NCI-H1417 treated with DMSO at 0.1 percent for 48 hours (cell line): ENCODE data around the gene NANOS1.

Experiments
- DNase-seq: peaks from one replicate; lab custom pipeline; 2025; lab: John Stamatoyannopoulos, UW

The NANOS1 gene, protein sequence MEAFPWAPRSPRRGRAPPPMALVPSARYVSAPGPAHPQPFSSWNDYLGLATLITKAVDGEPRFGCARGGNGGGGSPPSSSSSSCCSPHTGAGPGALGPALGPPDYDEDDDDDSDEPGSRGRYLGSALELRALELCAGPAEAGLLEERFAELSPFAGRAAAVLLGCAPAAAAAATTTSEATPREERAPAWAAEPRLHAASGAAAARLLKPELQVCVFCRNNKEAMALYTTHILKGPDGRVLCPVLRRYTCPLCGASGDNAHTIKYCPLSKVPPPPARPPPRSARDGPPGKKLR

DNA sequence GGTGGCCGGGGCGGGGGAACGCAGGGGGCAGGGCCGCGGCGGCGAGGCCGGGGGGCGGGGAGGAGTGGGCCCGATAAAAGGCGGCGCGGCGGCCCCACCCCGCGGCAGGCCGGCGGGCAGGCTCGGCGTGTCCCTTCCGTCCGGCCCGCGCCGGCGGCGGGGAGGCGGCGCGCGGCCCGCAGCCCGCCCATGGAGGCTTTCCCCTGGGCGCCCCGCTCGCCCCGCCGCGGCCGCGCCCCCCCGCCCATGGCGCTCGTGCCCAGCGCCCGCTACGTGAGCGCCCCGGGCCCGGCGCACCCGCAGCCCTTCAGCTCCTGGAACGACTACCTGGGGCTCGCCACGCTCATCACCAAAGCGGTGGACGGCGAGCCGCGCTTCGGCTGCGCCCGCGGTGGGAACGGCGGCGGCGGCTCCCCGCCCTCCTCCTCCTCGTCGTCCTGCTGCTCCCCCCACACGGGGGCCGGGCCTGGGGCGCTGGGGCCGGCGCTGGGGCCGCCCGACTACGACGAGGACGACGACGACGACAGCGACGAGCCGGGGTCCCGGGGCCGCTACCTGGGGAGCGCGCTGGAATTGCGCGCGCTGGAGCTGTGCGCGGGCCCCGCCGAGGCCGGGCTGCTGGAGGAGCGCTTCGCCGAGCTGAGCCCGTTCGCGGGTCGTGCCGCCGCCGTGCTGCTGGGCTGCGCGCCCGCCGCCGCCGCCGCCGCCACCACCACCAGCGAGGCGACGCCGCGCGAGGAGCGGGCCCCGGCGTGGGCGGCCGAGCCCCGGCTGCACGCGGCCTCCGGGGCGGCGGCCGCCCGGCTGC is at the start of gene NANOS1:
TSS of gene NANOS1 (plus strand) at position 102 of the 808 bp plus-strand sequence. CDS start at position 190, 88 bp downstream.
- no peak for DNase-seq

DNA sequence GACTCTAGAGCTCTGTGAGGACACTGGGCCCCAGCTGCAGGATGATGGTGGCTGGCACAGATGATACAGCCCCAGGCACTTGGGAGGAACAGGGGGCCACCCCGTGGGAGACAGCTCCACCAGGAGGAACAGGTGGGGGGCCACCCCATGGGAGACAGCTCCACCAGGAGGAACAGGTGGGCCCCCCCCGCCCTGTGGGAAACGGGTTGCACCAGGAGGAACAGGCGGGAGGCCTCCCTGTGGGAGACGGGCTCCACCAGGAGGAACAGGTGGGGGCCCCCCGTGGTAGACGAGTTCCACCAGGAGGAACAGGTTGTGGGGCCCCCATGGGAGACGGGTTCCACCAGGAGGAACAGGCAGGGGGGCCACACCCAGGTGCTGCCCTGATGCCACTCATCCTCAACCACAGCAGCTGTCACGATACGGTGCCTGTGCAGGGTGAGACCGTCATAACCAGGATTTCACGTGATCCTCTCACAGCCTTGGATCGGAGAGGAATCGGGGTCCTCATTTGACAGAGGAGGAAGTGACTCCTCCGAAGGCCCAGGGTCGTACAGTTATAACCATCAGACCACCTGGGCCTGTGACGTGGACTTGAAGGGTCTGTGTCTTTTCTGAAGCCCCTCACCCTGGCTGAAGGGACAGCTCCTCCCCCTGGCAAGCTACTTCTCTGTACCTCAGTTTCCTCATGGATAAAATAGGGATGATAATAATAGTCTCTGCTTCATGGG is 49.2 kb upstream of the NANOS1 start:
- no peak for DNase-seq

DNA sequence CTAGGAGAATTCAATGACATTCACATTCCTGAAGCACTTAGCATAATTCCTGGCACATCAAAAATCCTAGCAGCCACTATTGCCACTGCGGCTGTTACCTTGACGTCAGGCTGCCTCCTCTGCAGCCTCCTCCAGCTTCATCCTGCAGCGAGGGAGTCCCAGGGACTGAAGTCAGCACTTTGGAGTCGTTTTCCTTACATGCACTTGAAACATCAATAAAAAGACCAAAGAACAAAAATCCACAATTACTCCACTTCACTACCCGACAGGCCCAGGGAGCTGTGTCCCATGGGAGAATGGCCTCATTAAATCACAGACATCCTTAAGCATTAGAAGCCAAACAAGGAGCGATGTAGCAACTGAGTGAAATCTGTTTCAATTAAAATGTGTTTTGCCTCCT is 48.6 kb upstream of the NANOS1 start:
- no peak for DNase-seq

DNA sequence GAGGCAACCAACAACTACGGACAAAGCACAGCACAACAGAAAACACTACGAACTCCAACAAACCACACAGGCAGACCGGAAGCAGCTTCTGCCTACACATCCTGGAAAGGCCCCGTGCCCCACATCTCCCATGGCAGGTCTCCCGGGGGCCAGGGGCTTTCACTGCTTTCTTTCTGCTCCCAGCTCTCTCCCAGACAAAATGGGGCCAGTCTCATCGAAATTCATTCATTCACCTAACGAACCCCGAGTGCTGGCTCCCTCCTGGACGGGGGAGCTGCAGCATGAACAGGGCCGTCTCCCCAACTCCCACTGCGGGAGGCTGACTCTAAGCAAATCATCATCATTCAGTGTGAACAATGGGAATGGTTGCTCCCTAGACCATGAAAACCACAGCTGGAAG is 47.6 kb upstream of the NANOS1 start:
- no peak for DNase-seq

DNA sequence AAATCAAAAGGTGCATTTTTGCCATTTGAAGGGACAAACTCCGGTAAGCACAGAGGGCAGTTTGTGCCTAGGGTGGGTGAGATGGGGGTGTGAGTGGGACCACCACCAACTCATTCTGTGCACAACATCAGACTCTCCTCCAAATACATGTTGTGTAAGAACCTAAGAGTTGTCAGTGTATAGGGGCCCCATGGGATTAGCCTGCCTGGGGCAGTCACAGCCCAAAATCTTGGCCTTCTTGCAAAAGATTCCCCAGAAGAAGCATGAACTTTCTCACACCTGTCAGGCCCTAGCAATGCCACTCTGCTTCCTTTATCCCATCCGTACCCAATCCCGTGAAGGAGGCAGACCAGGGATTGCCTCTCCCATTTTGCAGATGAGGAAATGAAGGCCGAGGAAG is 47.1 kb upstream of the NANOS1 start:
- DNase-seq, result no peak

DNA sequence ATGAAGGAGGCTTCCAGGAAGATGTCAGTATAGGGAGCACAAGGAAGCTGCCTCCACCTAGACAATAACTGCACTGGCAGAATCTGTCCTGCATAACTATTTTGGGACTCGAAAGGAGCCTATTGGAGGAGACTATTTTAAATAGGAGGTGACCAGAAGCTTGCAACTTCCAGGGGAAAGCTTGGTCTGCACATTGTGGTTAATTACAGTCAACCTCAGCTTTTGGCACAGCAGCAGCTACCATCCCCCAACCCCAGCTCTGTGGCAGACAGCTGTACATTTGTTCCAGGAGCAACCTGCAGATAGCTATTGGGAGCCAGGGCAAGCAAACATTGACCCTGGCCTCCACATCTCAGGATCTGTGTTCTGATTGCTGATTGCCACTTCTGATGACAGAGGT is 46.3 kb upstream of the NANOS1 start:
- DNase-seq, result no peak

DNA sequence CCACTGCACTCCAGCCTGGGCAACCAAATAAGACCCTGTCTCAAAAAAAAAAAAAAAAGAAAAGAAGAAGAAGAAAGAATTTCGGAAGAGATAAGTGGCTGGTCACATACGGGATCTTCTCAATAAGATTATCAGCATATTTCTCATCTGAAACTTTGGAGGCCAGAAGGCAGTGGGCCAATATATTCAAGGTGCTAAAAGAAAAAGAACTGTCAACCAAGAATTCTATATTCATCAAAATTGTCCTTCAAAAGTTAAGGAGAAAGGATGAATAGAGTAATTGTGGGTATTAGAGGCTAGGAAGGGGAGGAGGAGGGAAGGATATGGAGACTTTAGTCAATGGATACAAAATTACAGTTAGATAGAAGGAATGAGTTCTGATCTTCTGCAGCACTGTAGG is 43.9 kb upstream of the NANOS1 start:
- DNase-seq, result no peak

DNA sequence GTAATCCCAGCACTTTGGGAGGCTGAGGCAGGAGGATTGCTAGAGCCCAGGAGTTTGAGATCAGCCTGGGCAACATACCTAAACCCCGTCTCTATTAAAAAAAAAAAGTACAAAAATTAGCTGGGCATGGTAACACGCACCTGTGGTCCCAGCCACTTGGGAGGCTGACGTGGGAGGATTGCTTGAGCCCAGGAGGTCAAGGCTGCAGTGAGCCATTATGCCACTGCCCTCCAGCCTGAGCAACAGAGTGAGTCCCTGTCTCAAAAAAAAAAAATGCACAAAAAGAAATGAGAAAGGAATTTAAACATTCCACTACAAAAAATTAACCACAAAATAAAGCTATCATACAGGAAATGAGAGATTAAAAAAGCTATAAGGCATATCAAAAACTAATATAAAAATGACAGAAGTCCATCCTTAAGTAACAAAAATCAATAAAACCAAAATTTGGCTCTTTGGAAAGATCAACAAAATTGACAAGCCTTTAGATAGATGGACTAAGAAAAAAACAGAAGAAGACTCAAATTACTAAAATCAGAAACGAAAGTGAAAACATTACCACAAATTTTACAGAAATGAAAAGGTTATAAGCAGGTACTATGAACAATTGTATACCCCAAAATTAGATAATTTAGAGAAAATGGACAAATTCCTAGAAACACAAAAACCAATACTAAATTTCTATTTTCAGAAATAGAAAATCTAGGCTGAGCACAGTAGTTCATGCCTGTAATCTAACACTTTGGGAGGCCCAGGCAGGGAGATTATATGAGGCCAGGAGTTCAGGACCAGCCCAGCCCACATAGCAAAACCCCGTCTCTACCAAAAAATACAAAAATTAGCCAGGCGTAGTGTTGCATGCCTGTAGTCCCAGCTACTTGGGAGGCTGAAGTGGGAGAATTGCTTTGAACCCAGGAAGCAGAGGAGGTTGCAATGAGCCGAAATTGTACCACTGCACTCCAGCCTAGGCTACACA is 42.4 kb upstream of the NANOS1 start:
- DNase-seq, result no peak

DNA sequence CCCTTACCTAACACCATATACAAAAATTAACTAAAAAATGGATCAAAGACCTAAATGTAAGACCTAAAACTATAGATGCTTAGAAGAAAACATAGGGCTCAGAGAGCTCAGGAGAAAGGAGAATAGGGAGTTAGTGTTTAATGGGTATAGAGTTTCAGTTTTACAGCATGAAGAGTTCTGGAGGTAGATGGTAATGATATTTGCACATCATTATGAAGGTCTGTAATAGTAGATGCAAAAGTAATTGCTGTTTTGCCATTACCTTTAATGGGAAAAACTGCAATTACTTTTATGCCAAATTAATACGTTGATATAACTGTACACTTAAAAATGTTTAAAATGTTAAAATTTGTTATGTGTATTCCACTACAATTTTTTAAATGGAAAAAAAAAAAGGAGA is 39.2 kb upstream of the NANOS1 start:
- peak; percentile 40 for DNase-seq

DNA sequence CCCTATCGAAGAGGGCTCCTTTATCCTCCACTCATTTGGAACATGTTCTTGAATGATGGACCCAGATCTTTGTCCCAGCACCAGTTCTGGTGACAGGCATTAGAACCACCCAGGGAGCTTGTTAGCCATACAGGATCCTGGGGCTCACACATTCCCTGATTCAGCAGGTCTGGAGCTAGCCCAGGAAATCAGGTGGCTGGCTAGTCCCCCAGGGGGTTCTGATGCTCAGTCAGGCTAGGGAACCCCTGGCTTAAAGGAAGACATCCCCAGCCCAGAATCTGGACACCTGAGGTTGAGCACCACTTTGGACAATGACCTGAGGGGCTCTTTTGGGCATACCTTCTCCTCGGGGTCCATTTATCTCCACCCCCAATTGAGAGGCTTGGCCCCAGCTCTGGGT is 37.0 kb upstream of the NANOS1 start:
- no peak for DNase-seq

DNA sequence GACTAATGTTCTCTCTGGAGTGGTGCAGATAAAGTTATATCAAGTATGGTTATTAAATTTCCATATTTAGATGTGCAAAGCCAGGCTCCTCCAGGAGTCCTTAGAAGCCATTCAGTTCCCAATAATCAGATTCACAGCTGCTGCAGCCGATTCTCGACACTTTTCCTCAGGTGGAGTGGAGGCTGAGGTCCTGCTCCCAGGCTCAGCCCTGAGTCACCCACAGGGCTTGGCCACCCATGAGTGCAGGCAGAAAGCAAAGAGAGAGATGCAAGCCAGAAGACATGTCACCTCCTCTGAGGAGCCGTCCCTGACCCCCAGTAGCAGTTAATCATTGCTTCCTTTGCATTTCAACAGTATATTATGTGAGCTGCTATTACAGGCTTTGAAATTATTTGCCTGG is 36.3 kb upstream of the NANOS1 start:
- DNase-seq, result no peak

DNA sequence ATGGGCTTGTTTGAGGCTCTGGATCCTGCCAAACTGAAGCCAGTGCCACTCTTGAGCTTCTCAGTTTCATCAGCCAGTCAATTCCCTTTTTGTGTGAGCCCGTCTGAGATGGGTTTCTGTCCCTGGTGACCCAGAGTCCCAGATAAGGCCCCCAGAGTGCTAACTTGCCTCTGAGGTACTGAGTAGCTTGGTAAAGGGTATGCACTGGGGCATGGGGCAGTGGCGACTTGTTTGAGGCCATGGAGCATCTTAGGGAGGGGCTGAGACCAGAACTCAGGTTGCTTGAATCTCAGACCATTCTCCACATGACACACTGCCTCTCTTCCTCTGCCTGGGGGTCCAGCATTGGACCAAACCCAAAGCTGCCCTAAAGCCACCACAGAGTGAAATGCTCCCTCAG is 35.2 kb upstream of the NANOS1 start:
- DNase-seq, result no peak

DNA sequence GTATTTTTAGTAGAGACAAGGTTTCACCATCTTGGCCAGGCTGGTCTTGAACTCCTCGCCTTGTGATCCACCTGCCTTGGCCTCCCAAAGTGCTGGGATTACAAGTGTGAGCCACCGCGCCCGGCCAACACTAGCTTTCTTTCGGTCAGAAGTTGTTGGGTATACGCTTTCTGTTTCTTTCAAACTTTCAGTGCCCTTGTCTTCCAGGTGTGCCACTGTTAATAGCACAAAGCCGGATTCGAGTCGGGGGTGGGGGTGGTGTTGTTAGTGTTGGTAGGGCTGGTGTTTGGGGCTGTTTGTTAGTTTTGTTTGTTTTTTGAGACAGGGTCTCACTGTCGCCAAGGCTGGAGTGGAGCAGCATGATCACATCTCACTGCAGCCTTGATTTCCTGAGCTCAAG is 33.8 kb upstream of the NANOS1 start:
- DNase-seq, result no peak

DNA sequence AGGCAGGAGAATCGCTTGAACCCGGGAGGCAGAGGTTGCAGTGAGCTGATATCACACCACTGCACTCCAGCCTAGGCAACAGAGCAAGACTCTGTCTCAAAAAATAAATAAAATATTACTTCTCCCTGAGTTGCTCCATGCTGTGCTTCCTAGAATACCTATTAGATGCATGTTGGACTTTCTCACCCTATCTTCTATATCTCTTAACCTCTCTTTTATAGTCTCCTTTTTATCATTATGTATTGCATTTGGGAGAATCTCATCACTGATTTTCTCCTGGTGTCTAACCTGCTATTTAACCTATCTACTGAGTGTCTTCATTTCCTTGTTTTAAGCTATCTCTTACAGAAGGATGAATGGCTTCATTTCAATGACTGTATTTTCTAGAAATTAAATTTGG is 32.1 kb upstream of the NANOS1 start:
- DNase-seq, result no peak

DNA sequence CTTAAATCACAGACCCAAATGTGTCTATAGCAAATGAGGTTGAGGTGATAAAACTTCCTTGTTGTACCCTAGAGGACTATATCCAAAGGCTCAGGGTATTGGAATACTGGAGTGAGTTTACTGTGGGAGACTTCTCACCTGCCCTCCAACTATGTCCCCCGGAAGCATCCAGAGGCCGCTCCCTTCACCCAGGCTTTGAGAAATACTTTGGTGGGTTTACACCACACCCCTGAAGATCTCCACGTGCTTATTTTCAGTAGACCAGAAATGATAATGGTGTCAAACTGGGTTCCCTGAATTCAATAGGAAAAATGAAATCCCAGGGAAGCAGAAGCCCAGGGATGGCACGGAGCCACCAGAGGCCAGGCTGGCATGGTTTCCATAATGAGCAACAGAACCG is 31.3 kb upstream of the NANOS1 start:
- no peak for DNase-seq

DNA sequence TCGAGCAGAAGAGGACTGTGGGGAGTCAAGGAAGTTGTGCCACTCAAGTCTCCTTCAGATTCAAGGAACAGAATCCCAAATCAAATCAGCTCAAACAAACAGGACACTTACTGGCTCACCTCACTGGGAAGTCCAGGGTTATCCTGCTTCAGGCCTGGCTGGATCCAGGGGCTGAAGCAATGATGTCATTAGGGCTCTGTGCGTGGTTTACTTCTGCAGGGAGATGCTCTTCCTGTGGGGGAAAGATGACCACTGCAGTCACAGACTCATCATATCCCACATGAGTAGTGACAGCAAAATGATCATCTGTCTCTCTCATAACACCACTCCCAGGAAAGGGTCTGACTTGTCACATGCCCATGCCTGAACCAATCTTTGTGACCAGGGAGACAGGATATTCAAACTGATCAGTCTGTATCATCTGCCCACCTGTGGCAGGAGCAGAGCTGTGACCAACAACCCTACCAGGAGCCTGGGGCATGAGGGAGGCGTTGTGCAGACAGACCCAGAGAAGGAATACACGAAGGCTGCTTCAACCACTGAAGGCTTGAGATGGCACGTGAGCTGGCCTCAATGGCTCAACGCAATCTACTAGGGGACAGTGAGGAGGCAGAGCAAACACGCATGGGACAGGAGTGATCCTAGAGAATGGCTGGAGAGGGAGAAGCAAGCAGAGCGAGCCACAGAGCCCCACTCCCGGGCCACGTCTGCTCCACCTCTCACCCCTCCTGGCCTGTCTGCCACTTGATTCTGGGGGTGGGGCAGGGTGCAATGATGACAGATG is 27.6 kb upstream of the NANOS1 start:
- DNase-seq, result no peak

DNA sequence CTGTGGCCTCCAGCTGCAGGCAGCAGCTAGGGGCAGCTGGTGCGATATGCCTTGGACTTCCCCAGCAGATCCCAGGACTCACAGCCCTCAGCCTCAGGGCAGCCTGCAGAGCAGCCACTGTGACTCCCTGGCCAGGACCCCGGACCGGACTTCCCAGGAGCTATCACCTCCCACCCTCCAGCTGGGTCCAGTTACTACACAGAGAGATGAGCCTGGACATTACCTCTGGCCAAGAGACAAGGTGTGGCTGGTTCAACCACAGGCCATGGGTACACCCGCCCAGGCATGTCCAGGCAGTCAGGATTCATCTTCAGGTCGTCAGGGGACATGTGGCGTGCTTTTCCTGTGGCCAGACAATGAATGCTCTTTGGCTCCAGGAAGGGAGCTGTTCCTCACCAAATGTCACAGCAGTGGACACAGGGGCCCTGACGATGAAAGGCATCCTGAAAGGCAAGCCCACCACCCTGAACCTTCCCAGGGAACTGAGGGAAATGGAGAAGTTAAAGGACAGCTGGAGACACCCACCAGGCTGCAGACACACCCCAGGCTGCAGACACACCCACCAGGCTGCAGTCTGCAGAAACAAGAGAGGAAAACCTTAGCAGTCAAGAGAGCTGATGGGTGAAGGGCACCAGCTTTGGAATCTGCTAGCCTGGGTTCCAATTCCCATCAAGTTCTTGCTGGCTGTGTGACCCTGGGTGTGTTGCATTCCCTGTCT is 25.8 kb upstream of the NANOS1 start:
- DNase-seq, result no peak

DNA sequence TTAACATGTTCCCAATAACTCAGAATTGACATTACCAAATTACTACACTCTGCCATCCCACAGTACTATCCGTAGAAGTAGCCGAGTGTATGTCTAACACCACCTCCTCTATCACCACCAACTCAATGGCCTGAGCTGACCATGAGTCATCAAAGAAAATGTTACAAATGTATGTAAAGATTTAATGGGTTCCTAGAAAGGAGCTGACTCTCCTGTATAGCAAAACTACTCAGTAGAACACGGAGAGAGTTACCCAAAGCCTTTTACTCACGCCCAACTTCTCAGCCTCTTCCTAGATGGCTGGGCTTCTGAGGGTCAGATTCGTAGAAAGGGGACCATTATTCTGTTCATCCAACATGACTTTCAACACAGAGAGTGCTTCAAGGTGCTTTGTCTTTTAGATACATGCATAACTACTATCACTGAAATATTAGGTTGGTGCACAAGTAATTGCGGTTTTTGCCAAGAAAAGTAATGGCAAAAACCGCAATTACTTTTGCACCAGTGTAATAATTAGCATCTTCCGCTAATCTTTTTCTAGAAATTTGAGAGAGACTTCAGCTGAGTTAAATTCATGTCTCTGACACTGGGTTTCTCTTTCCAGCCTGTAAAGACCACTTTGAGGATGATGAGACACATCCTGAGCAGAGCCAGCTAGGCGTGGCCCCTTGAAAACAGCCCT is 24.0 kb upstream of the NANOS1 start:
- DNase-seq, result no peak

DNA sequence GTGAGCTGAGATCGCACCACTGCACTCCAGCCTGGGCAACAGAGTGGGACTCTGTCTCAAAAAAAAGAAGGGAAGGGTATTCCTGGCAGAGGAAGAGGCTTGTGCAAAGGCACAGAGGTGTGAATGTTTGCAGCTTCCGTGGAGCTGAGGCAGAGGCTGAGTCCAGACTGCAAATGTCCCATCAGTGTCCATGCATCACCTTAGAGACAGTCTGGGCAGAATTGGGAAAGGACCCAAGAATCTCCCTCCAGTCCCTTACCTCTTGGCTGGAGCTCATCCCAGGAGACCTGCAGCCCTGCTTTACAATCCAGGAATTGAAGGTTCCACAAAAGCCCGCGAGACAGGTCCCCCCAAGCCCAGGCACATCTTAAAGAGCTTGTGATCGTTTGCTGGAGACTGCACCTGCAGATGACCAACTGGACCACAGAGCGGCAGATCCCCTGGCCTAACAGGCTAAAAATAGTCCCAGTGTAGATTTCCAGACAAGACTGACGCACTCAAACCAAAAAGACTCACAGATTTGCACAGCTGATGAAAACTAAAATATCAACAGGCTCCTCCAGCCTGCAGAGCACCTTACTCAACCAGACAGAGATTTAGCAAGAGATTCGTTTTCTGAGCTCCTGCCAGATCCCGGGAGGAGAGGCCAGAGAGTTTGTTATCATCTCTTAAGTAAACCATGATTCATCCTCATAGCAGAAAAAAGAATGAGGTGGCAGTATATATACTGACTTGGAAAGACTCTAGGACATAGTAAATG is 22.9 kb upstream of the NANOS1 start:
- DNase-seq, result no peak
